Keratinocyte (primary cell): ENCODE results near the gene GATD1. TPM values are rescaled to one million over a fixed set of nuclear protein-coding genes. Genes with fewer than 3 reads are reported as not detected.

Experiments
- DNase-seq: peaks from one replicate; pipeline ENCODE4 v3.0.0-alpha.2; 2011; ENCODE audit warnings: low read depth, missing footprints, low spot score
- FAIRE-seq: peaks from 2 replicates; lab custom pipeline; 2011; peaks lifted over from hg19 to GRCh38; lab: Jason Lieb, UNC
- H2AFZ ChIP-seq: 2 replicates; pipeline ENCODE4 v1.6.0; 2012; ENCODE audit warnings: low read length, control low read depth, inconsistent platforms; ENCODE audit not compliant: control insufficient read depth
- H3K27ac ChIP-seq: 2 replicates; pipeline ENCODE4 v1.5.1; 2011; ENCODE audit warnings: low read length; ENCODE audit not compliant: control insufficient read depth, insufficient read depth
- H3K27me3 ChIP-seq: 3 replicates; pipeline ENCODE4 v1.6.0; 2011; ENCODE audit warnings: low read length; ENCODE audit not compliant: control insufficient read depth, insufficient read depth; ENCODE audit errors: extremely low read depth
- H3K36me3 ChIP-seq, 2 experiments: 2 replicates in 1 of 2; 3 replicates in 1 of 2; pipeline ENCODE4 v1.5.1; 2011; ENCODE audit warnings: low read length in 2 of 2, mild to moderate bottlenecking in 1 of 2; ENCODE audit not compliant: control insufficient read depth in 2 of 2, insufficient read depth in 2 of 2; ENCODE audit errors: extremely low read depth in 1 of 2
- H3K4me1 ChIP-seq: 3 replicates; pipeline ENCODE4 v1.5.1; 2011; ENCODE audit warnings: low read length; ENCODE audit not compliant: control insufficient read depth, insufficient read depth; ENCODE audit errors: extremely low read depth
- H3K4me2 ChIP-seq: 3 replicates; pipeline ENCODE4 v1.6.0; 2011; ENCODE audit warnings: low read depth, low read length; ENCODE audit not compliant: control insufficient read depth, insufficient read depth; ENCODE audit errors: extremely low read depth
- H3K4me3 ChIP-seq, 3 experiments: fragments of 200-600 bp in 1 of 3; sonication (generic) in 1 of 3; 2 replicates in 2 of 3; 3 replicates in 1 of 3; pipeline ENCODE4 v1.5.1; 2011 to 2016; ENCODE audit warnings: low read length in 3 of 3, mild to moderate bottlenecking in 3 of 3, control low read depth in 2 of 3, inconsistent platforms in 1 of 3, low read depth in 1 of 3, mixed read lengths in 1 of 3, mixed run types in 1 of 3, moderate library complexity in 1 of 3; ENCODE audit not compliant: control insufficient read depth in 2 of 3, insufficient read depth in 2 of 3; ENCODE audit errors: extremely low read depth in 1 of 3
- H3K79me2 ChIP-seq: 2 replicates; pipeline ENCODE4 v1.6.0; 2012; ENCODE audit warnings: low read length; ENCODE audit not compliant: control insufficient read depth, insufficient read depth
- H3K9ac ChIP-seq: 3 replicates; pipeline ENCODE4 v1.6.0; 2011; ENCODE audit warnings: low read length; ENCODE audit not compliant: control insufficient read depth, insufficient read depth; ENCODE audit errors: extremely low read depth
- H3K9me1 ChIP-seq: 3 replicates; pipeline ENCODE4 v1.6.0; 2011; ENCODE audit warnings: low read length; ENCODE audit not compliant: control insufficient read depth, insufficient read depth; ENCODE audit errors: extremely low read depth
- H3K9me3 ChIP-seq: 2 replicates; pipeline ENCODE4 v1.5.1; 2012; ENCODE audit warnings: low read depth, low read length; ENCODE audit not compliant: control insufficient read depth
- H4K20me1 ChIP-seq: 3 replicates; pipeline ENCODE4 v1.6.0; 2011; ENCODE audit warnings: low read length; ENCODE audit not compliant: control insufficient read depth, insufficient read depth; ENCODE audit errors: extremely low read depth
- EZH2 ChIP-seq: IDR thresholded peaks from one replicate; pipeline ENCODE4 v1.6.1; 2012; ENCODE audit warnings: inconsistent platforms, mild to moderate bottlenecking, low read length, moderate library complexity
- dilution Hi-C: fragments of 300-500 bp; cut with MboI; formaldehyde crosslinking; loops from one replicate; pipeline ENCODE4 v1.7.0; 2020; ENCODE audit warnings: low sequenced_read_pairs; ENCODE audit not compliant: extremely low pct_ligation_motif_present
- polyA plus RNA-seq, 5 experiments: library from polyadenylated mRNA; depleted of rRNA in 3 of 5; stranded (reverse) in 3 of 5; stranded (forward) in 1 of 5; unstranded in 1 of 5; fragments of >200 nt; gene quantifications; 1 replicate in 1 of 5; 2 replicates in 3 of 5; 3 replicates in 1 of 5; pipeline versions ENCODE4 v1.2.1 to v1.2.3, GENCODE V29; 2011 to 2012; ENCODE audit warnings: missing spikeins in 2 of 5, low read depth in 1 of 5, low replicate concordance in 1 of 5
- TF ChIP-seq, protein P1 (sequence below), 3 experiments: IDR thresholded peaks in 1 of 3; conservative IDR thresholded peaks in 1 of 3; optimal IDR thresholded peaks in 1 of 3; 2 replicates in 2 of 3; 3 replicates in 1 of 3; pipeline versions ENCODE3 to v1.5.1; 2011; ENCODE audit warnings: low read length in 3 of 3, mild to moderate bottlenecking in 3 of 3, moderate library complexity in 2 of 3, control low read depth in 1 of 3, inconsistent platforms in 1 of 3; ENCODE audit not compliant: insufficient read depth in 2 of 3; ENCODE audit errors: extremely low read depth in 1 of 3

Gene GATD1
- polyA plus RNA-seq, 1 donor (not counting 4 experiments of a cell fraction or from before 2014, with no cell fraction given) = 24.4 TPM

GRCh38 chr11:782264-783174, 5.2 kb upstream of the GATD1 start:
- H3K9me3 ChIP-seq = no peaks in the 10 kb centered on the region
- no peak overlapping the region for H3K4me3 ChIP-seq
- H4K20me1 ChIP-seq = no peaks in the 10 kb centered on the region
- H3K9ac ChIP-seq = no peak overlapping the region
- peaks cover 19% of the 10 kb centered on the region for H3K4me1 ChIP-seq
- dilution Hi-C loops = no loop called here
- H3K79me2 ChIP-seq = peaks cover 19% of the 10 kb centered on the region
- H3K4me2 ChIP-seq = no peak overlapping the region
- no peak for FAIRE-seq
- peaks cover 0 to 7% of the 10 kb centered on the region in 2 experiments for H3K36me3 ChIP-seq
- TF ChIP-seq, protein P1, sequence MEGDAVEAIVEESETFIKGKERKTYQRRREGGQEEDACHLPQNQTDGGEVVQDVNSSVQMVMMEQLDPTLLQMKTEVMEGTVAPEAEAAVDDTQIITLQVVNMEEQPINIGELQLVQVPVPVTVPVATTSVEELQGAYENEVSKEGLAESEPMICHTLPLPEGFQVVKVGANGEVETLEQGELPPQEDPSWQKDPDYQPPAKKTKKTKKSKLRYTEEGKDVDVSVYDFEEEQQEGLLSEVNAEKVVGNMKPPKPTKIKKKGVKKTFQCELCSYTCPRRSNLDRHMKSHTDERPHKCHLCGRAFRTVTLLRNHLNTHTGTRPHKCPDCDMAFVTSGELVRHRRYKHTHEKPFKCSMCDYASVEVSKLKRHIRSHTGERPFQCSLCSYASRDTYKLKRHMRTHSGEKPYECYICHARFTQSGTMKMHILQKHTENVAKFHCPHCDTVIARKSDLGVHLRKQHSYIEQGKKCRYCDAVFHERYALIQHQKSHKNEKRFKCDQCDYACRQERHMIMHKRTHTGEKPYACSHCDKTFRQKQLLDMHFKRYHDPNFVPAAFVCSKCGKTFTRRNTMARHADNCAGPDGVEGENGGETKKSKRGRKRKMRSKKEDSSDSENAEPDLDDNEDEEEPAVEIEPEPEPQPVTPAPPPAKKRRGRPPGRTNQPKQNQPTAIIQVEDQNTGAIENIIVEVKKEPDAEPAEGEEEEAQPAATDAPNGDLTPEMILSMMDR (optimal IDR thresholded peaks at IDR 0.05 in 1 of 3, IDR thresholded peaks at IDR 0.05 in 1 of 3, conservative IDR thresholded peaks at IDR 0.05 in 1 of 3; ENCODE audit: extremely low read depth in 1 of 3, insufficient read depth in 2 of 3, low read length in 3 of 3) = no peak
- TF ChIP-seq EZH2 = no peak
- DNase-seq = no peak
- H2AFZ ChIP-seq = no peak overlapping the region
- no peak overlapping the region for H3K27ac ChIP-seq
- H3K27me3 ChIP-seq = no peaks in the 10 kb centered on the region
- peaks cover 2% of the 10 kb centered on the region for H3K9me1 ChIP-seq

GRCh38 chr11:779955-780532, 2.8 kb upstream of the GATD1 start:
- H3K79me2 ChIP-seq = peaks cover 38% of the 10 kb centered on the region
- H3K9me3 ChIP-seq = no peaks in the 10 kb centered on the region
- no peak for FAIRE-seq
- H3K9me1 ChIP-seq = peaks cover 9% of the 10 kb centered on the region
- no peak overlapping the region for H3K4me3 ChIP-seq
- peaks cover 26% of the 10 kb centered on the region for H3K4me1 ChIP-seq
- H3K4me2 ChIP-seq = no peak overlapping the region
- no peak for DNase-seq
- no peak overlapping the region for H2AFZ ChIP-seq
- dilution Hi-C loops = no loop called here
- H3K9ac ChIP-seq = no peak overlapping the region
- peaks cover 0 to 7% of the 10 kb centered on the region in 2 experiments for H3K36me3 ChIP-seq
- no peak overlapping the region for H3K27ac ChIP-seq
- no peak for TF ChIP-seq EZH2
- TF ChIP-seq, protein P1 (optimal IDR thresholded peaks at IDR 0.05 in 1 of 3, IDR thresholded peaks at IDR 0.05 in 1 of 3, conservative IDR thresholded peaks at IDR 0.05 in 1 of 3; ENCODE audit: extremely low read depth in 1 of 3, insufficient read depth in 2 of 3, low read length in 3 of 3) = no peak
- H4K20me1 ChIP-seq = peaks cover 7% of the 10 kb centered on the region
- no peaks in the 10 kb centered on the region for H3K27me3 ChIP-seq
